Small intestine (tissue), 7 donors: Measurements from ENCODE around the gene CFAP45. TPM values are rescaled to one million over a fixed set of nuclear protein-coding genes. Genes with fewer than 3 reads are reported as not detected.

Experiments
- DNase-seq, 2 donors: peaks; one replicate each; pipeline versions ENCODE4 v3.0.0 to v3.0.0-alpha.2; 2013
- FAIRE-seq: peaks from 2 replicates; lab custom pipeline; 2012; peaks lifted over from hg19 to GRCh38; lab: Jason Lieb, UNC
- H3K27ac ChIP-seq, 3 donors: one replicate each; pipeline ENCODE4 v1.5.1; 2013; ENCODE audit warnings: low read length in 2 of 3, mild to moderate bottlenecking in 2 of 3, control low read depth in 1 of 3, inconsistent platforms in 1 of 3, low read depth in 1 of 3, moderate library complexity in 1 of 3
- H3K27me3 ChIP-seq, 3 donors: one replicate each; pipeline ENCODE4 v1.6.1; 2013; ENCODE audit warnings: low read length in 3 of 3, inconsistent platforms in 1 of 3; ENCODE audit not compliant: control insufficient read depth in 3 of 3, insufficient read depth in 3 of 3
- H3K36me3 ChIP-seq, 3 donors: one replicate each; pipeline ENCODE4 v1.6.1; 2013; ENCODE audit warnings: low read length in 3 of 3, inconsistent platforms in 1 of 3, low read depth in 1 of 3, mild to moderate bottlenecking in 1 of 3, moderate library complexity in 1 of 3; ENCODE audit not compliant: control insufficient read depth in 3 of 3, insufficient read depth in 2 of 3
- H3K4me1 ChIP-seq, 3 donors: one replicate each; pipeline ENCODE4 v1.6.1; 2013; ENCODE audit warnings: low read length in 2 of 3, inconsistent platforms in 1 of 3, low read depth in 1 of 3, mild to moderate bottlenecking in 1 of 3, moderate library complexity in 1 of 3; ENCODE audit not compliant: control insufficient read depth in 3 of 3, insufficient read depth in 2 of 3
- H3K4me3 ChIP-seq, 3 donors: one replicate each; pipeline ENCODE4 v1.5.1; 2013; ENCODE audit warnings: low read length in 3 of 3, control low read depth in 1 of 3, inconsistent platforms in 1 of 3, low read depth in 1 of 3, mild to moderate bottlenecking in 1 of 3, moderate library complexity in 1 of 3
- H3K9me3 ChIP-seq, 2 donors: one replicate each; pipeline ENCODE4 v1.6.1; 2013; ENCODE audit warnings: low read depth in 1 of 2, low read length in 1 of 2; ENCODE audit not compliant: control insufficient read depth in 2 of 2, insufficient read depth in 1 of 2
- WGBS, 3 donors: extraction: QIAGEN DNeasy Blood & Tissue Kit; methylation state at CpG; one replicate each; pipeline ENCODE4 v1.1.7; 2013; 5-methylcytosine and 5-hydroxymethylcytosine counted together
- polyA plus RNA-seq, 4 donors: library from polyadenylated mRNA; stranded (reverse) in 3 of 4; unstranded in 1 of 4; fragments of 200-250 nt in 3 of 4; fragments of 120-200 nt in 1 of 4; gene quantifications; one replicate each; pipeline versions ENCODE4 v1.2.1 to v1.2.3, GENCODE V29; 2013
- donor health status: healthy with polysubstance abuse.
- donor health status: control.
- donor health status: control.
- donor health status: Bipolar disorder and iron deficiency.
- donor health status: healthy.

Gene CFAP45
- polyA plus RNA-seq, 4 donors = 0.35 to 1.1 (median 0.36) TPM; not detected in 1

DNA sequence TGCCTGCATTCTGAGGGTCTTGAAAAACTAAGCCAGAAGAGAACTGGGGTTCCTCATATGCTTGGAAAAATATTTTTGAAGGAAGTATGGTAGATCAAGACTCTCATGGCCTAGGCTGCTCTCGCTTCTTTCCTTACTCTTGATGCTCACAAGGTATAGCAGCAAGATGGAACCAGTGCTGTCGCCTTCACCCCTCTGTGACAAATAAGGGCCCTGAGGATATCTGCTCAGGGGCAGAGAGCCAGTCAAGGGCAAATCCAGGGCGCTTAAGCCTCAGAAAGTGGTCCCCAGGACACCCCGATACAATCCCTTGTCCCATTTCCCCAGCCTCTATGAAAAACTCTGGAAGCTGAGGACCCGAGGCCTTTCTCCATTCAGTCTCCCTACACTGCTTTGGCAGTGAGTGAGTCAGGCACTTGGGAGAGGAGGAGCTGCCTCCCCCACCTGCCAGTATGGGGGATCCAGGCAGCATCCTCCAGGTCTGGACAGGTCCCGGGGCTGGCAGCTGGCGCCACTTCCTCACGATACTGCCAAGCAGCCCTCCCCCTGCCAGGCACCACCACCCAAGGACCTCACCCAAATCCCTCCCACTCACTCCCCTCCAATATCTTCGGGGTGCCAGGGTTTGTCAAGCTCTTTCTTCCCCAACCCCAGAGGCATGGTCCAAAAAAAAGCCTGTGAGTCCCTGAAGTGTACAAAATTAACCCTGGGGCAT is 44.1 kb upstream of the CFAP45 start:
- 61 to 80% (median 64%) methylated on average over 9 of the region's 9 CpGs for WGBS, 3 donors
- H3K36me3 ChIP-seq = peaks cover 0 to 40% (median 0%) of the 10 kb centered on the region in 3 donors
- H3K27me3 ChIP-seq = no peaks in the 10 kb centered on the region
- peak overlapping the region in 2 of 3 donors; percentile 57 to 64 for H3K4me3 ChIP-seq
- H3K27ac ChIP-seq = peak overlapping the region in 2 of 3 donors; percentile 63 to 97
- no peaks in the 10 kb centered on the region for H3K9me3 ChIP-seq
- no peak for DNase-seq
- peaks cover 5 to 65% (median 8%) of the 10 kb centered on the region in 3 donors for H3K4me1 ChIP-seq
- FAIRE-seq = no peak

DNA sequence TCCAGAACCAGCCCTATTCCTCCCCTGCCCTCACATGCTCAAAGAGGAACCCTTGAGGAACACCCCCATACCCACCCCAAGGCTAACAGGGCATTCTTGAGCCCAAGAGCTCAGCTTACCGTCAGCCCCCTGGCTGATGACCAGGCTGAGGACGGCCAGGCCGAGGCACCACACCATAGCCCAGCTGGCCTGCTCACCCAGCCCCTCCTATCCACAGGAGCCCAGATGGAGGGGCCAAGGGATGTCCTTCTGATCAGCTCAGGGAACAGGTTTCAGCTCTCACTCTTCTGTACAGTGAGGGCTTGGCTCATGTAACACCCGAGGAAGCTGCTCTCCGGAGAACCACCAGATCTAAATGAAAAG is 43.3 kb upstream of the CFAP45 start:
- FAIRE-seq = no peak
- WGBS, 3 donors = 86 to 95% (median 90%) methylated on average over 5 of the region's 5 CpGs
- peaks cover 5 to 66% (median 9%) of the 10 kb centered on the region in 3 donors for H3K4me1 ChIP-seq
- no peaks in the 10 kb centered on the region for H3K27me3 ChIP-seq
- H3K9me3 ChIP-seq = no peaks in the 10 kb centered on the region
- peak overlapping the region in 1 of 3 donors; percentile 64 for H3K4me3 ChIP-seq
- peaks cover 0 to 45% (median 0%) of the 10 kb centered on the region in 3 donors for H3K36me3 ChIP-seq
- peak overlapping the region in 1 of 3 donors; percentile 97 for H3K27ac ChIP-seq
- DNase-seq = no peak

DNA sequence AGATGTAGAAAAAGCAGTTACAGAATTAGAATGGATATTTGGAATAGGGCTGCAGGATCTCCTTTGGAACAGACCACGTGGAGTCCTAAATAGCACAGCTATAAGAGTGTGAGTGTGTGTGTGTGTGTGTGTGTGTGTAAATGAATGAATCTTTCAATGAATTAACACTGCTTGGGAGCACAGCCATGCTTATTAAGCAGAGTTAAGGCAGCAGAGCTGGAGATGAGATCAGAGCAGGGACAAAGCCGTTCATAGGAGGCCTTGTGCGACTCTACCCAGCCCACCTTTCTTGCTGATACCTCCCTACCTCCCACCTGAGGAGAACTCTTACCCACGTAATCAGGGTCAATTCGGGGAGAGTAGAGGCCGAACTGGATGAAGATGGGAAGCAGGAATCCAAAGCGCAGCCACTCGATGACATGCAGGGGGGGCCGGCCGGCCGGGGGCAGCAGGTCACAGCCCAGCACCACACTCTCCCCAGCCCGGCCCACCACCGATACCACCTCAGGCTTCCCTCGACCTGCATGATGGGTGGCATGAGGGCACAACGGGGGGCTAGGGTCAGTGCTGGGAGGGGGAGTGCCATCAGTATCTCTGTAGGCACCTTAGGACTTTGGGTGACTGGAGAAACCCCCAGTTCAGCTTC is 42.8 kb upstream of the CFAP45 start:
- no peaks in the 10 kb centered on the region for H3K9me3 ChIP-seq
- peak overlapping the region in 1 of 3 donors; percentile 64 for H3K4me3 ChIP-seq
- 88 to 96% (median 89%) methylated on average over 15 of the region's 15 CpGs for WGBS, 3 donors
- DNase-seq (no peak), FAIRE-seq (no peak)
- peak overlapping the region in 1 of 3 donors; percentile 97 for H3K27ac ChIP-seq
- H3K36me3 ChIP-seq = peaks cover 0 to 49% (median 0%) of the 10 kb centered on the region in 3 donors
- no peaks in the 10 kb centered on the region for H3K27me3 ChIP-seq
- peaks cover 7 to 69% (median 9%) of the 10 kb centered on the region in 3 donors for H3K4me1 ChIP-seq

DNA sequence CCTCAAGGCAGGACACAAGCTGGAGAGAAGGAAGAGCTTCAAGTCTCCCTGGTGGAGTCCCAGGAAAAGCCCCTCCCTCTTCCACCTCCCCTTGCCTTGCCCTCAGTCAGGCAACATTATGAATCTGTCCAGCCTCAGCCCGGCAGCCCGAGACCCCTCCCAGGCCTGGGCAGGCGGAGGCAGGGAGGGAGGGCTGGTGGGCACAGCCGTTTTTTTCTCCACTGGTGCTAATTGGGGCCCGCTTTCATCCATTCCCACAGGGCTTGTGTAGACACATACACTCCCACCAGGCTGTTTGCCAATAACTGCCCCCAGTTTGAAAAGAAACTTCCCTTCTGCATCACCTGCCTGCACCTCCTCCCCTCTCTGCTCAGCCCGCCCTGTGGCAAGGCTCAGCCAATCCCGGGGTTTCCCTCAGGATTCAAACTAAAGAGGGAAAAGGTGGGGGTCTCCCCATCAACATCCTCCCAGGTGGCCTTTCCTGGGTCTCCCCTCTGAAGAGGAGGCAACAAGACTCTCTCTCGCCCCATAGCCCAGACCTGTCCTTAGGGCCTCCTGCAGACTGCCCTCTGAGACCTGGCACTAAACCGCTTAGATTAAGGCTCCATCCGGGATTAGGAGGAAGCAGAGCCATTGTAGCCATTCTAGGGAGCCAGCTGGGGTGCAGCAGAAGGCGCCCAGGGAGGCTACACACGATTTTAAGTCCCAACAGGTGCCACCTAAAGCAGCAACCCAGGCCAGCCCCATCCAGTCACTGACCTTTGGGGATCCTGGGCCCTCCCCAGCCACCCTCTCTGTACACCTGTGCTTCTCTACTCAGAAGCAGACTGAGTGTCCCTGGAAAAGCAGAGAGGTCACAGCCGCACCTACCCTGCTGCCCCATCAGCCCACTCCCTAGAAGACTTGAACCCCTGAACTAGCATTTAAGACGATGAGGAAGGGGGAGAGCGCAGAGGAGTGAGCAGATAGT is 41.9 kb upstream of the CFAP45 start:
- Histone ChIP-seq H3K4me1 (peaks cover 8 to 77% (median 13%) of the 10 kb centered on the region in 3 donors), H3K27ac (peak overlapping the region in 1 of 3 donors; percentile 97), H3K4me3 (peak overlapping the region in 1 of 3 donors; percentile 64), H3K27me3 (no peaks in the 10 kb centered on the region), H3K9me3 (no peaks in the 10 kb centered on the region), H3K36me3 (peaks cover 0 to 54% (median 0%) of the 10 kb centered on the region in 3 donors)
- DNase-seq (no peak), FAIRE-seq (no peak)
- WGBS, 3 donors = 70 to 74% (median 73%) methylated on average over 14 to 15 of the region's 15 CpGs

DNA sequence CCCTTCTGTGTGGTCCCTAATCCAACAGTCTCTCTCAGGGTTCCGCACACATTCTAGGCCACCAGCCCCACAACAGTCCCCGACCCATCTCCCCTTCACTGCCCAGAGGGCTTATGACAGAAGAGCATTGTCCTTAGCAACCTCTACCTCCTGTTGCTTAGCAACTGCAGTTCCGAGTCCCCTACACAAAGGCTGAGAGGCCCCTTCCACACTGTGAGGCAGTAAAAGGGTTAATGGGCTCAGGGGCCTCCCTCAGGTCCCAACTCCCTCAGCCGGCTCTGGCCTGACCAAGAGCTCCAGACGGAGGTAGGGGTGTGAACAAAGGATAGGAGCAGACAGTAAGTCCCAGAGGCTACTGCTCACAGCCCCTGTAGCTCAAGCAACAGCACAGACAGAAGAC is 41.2 kb upstream of the CFAP45 start:
- H3K4me1 ChIP-seq = peaks cover 12 to 79% (median 17%) of the 10 kb centered on the region in 3 donors
- peak in 1 of 2 donors; percentile 41 for DNase-seq

DNA sequence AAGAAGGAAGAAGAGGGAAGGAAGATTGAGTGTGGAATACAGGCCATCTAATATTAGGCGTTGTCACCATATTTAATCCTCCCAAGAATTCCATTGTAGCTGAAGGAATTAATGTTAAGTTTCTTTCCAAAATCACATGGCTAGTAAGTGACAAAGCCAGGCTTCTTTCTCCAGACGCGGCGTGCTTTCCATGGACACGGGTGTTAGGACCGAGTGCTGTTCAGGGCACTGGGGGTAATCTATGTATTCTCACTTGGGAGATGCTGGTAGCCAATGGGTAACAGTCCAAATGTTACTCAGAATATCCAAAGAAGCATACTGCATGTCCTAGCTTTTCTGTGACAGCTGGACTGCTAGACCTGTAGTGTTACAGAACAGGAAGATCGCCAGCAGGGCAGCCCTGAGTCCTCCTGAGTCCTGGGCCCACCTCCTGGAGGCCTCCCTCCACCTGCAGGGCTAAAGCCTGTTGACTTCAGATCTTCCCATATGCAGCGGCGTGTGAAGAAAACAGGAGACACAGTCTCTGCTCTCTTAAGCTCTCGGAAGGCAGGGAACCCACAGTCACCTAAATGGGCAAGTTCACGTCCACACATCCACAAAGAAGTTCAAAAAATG is 40.1 kb upstream of the CFAP45 start:
- WGBS, 3 donors = 89 to 93% (median 92%) methylated on average over 11 of the region's 11 CpGs
- peaks cover 10 to 87% (median 19%) of the 10 kb centered on the region in 3 donors for H3K4me1 ChIP-seq
- FAIRE-seq (no peak), DNase-seq (peak in 1 of 2 donors; percentile 55)
- peak overlapping the region in 1 of 3 donors; percentile 3 for H3K4me3 ChIP-seq
- H3K27me3 ChIP-seq = no peaks in the 10 kb centered on the region
- peaks cover 0 to 71% (median 0%) of the 10 kb centered on the region in 3 donors for H3K36me3 ChIP-seq
- H3K27ac ChIP-seq = peak overlapping the region in 2 of 3 donors; percentile 97
- no peaks in the 10 kb centered on the region for H3K9me3 ChIP-seq

More for the DNA sequence above, 41.2 kb upstream of the CFAP45 start:
- Histone ChIP-seq H3K4me3 (peak overlapping the region in 1 of 3 donors; percentile 64), H3K27ac (peak overlapping the region in 1 of 3 donors; percentile 97), H3K27me3 (no peaks in the 10 kb centered on the region), H3K9me3 (no peaks in the 10 kb centered on the region), H3K36me3 (peaks cover 0 to 61% (median 0%) of the 10 kb centered on the region in 3 donors)
- FAIRE-seq = no peak
- WGBS, 3 donors = 82 to 85% (median 83%) methylated on average over 5 of the region's 5 CpGs

DNA sequence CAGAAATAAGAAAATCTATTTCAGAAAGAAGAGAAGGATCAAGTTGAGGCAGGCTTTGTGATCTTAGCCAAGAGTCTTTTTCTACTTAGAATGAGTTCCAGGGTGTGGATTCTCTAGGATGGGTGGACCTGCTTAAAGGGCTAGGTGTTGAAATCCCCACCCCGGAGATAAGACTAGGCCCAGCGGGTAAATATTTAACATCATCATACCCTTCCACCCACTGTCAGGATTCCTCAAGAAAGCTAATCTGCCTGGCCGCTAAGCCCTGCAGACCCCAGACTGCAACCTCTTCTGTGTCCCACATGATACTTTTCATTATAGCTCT is 39.7 kb upstream of the CFAP45 start:
- H3K4me1 ChIP-seq = peaks cover 10 to 86% (median 19%) of the 10 kb centered on the region in 3 donors
- H3K4me3 ChIP-seq = no peak overlapping the region
- H3K27me3 ChIP-seq = no peaks in the 10 kb centered on the region
- H3K9me3 ChIP-seq = no peaks in the 10 kb centered on the region
- peak overlapping the region in 2 of 3 donors; percentile 97 for H3K27ac ChIP-seq
- FAIRE-seq (no peak), DNase-seq (peak; percentile 77 to 80)
- WGBS, 3 donors = 8 to 63% (median 36%) methylated on average over 3 of the region's 3 CpGs
- H3K36me3 ChIP-seq = peaks cover 0 to 75% (median 0%) of the 10 kb centered on the region in 3 donors
